HEK293 (cell line): ENCODE data around the gene LPP.

Source experiments
- CTCF ChIA-PET: fragments of 350-600 bp; formaldehyde crosslinking; extraction: SDS; loops from one replicate; lab custom pipeline; 2021; ENCODE audit warnings: antibody characterized with exemption; lab: Yijun Ruan, JAX
- POLR2A ChIA-PET: fragments of 300-600 bp; formaldehyde crosslinking; extraction: SDS; loops from one replicate; lab custom pipeline; 2020; ENCODE audit warnings: antibody characterized with exemption, inconsistent platforms; lab: Yijun Ruan, JAX
- H3K27ac ChIP-seq: fragments of 200-500 bp; sonication (Bioruptor generic); 2 replicates; pipeline ENCODE4 v1.5.1; 2014; ENCODE audit warnings: low read depth, low read length, control low read depth, inconsistent platforms; ENCODE audit errors: extremely low read depth
- H3K36me3 ChIP-seq, 2 experiments: fragments of 200-500 bp in 1 of 2; sonication (Bioruptor generic) in 1 of 2; 1 replicate in 1 of 2; 2 replicates in 1 of 2; pipeline ENCODE4 v1.5.1; 2014 to 2017; ENCODE audit warnings: inconsistent platforms in 2 of 2, low read length in 2 of 2; ENCODE audit not compliant: control insufficient read depth in 2 of 2, insufficient read depth in 1 of 2
- H3K4me1 ChIP-seq: fragments of 200-500 bp; sonication (Bioruptor generic); 2 replicates; pipeline ENCODE4 v1.5.1; 2014; ENCODE audit warnings: mild to moderate bottlenecking, low read length, inconsistent platforms; ENCODE audit not compliant: control insufficient read depth, insufficient read depth
- H3K4me3 ChIP-seq: 2 replicates; pipeline ENCODE4 v1.5.1; 2011; ENCODE audit warnings: low read depth, mild to moderate bottlenecking, control low read depth, low read length, moderate library complexity
- H3K9me3 ChIP-seq: fragments of 200-500 bp; sonication (Bioruptor generic); 2 replicates; pipeline ENCODE4 v1.5.1; 2014; ENCODE audit warnings: low read depth, low read length, inconsistent platforms; ENCODE audit not compliant: control insufficient read depth, insufficient read depth
- ATF2 ChIP-seq: fragments of 450-650 bp; formaldehyde crosslinking; IDR thresholded peaks from 2 replicates; pipeline ENCODE4 v1.5.1; 2016; ENCODE audit warnings: missing biosample characterization, missing genetic modification characterization, low read depth
- CTCF ChIP-seq: fragments of 450-650 bp; formaldehyde crosslinking; IDR thresholded peaks from 2 replicates; pipeline ENCODE4 v1.5.1; 2016; ENCODE audit warnings: missing biosample characterization, missing genetic modification characterization
- HIC1 ChIP-seq: fragments of 450-650 bp; formaldehyde crosslinking; IDR thresholded peaks from 2 replicates; pipeline ENCODE4 v1.5.1; 2016; ENCODE audit warnings: missing biosample characterization, missing genetic modification characterization
- OSR2 ChIP-seq: fragments of 450-650 bp; formaldehyde crosslinking; IDR thresholded peaks from 2 replicates; pipeline ENCODE4 v1.5.1; 2016; ENCODE audit warnings: missing biosample characterization, missing genetic modification characterization
- PBX3 ChIP-seq: sonication (generic); formaldehyde crosslinking; IDR thresholded peaks from 2 replicates; pipeline ENCODE4 v1.8.1; 2022; ENCODE audit warnings: mild to moderate bottlenecking, moderate library complexity, missing genetic modification reagents
- ZBTB10 ChIP-seq: fragments of 450-650 bp; formaldehyde crosslinking; IDR thresholded peaks from 2 replicates; pipeline ENCODE4 v1.5.1; 2016; ENCODE audit warnings: missing biosample characterization, missing genetic modification characterization
- ZBTB20 ChIP-seq: fragments of 450-650 bp; formaldehyde crosslinking; IDR thresholded peaks from 2 replicates; pipeline ENCODE4 v1.5.1; 2016; ENCODE audit warnings: missing biosample characterization, missing genetic modification characterization
- ZBTB7A ChIP-seq: fragments of 450-650 bp; formaldehyde crosslinking; IDR thresholded peaks from 2 replicates; pipeline ENCODE4 v1.5.1; 2016; ENCODE audit warnings: low read depth, missing biosample characterization, missing genetic modification characterization
- ZNF112 ChIP-seq: fragments of 450-650 bp; formaldehyde crosslinking; IDR thresholded peaks from 2 replicates; pipeline ENCODE4 v1.5.0; 2017; ENCODE audit warnings: missing biosample characterization, missing genetic modification characterization
- ZNF121 ChIP-seq: fragments of 450-650 bp; formaldehyde crosslinking; IDR thresholded peaks from 2 replicates; pipeline ENCODE4 v1.5.1; 2016; ENCODE audit warnings: missing biosample characterization, missing genetic modification characterization
- ZNF266 ChIP-seq: fragments of 450-650 bp; formaldehyde crosslinking; IDR thresholded peaks from 2 replicates; pipeline ENCODE4 v1.5.1; 2016; ENCODE audit warnings: missing biosample characterization, missing genetic modification characterization, low read depth
- ZNF302 ChIP-seq: fragments of 450-650 bp; formaldehyde crosslinking; IDR thresholded peaks from 2 replicates; pipeline ENCODE4 v1.5.1; 2016; ENCODE audit warnings: missing biosample characterization, missing genetic modification characterization, low read depth
- ZNF350 ChIP-seq: fragments of 450-650 bp; formaldehyde crosslinking; IDR thresholded peaks from 2 replicates; pipeline ENCODE4 v1.5.0; 2017; ENCODE audit warnings: missing biosample characterization, mild to moderate bottlenecking, missing genetic modification characterization
- ZNF423 ChIP-seq: fragments of 450-650 bp; formaldehyde crosslinking; IDR thresholded peaks from 2 replicates; pipeline ENCODE4 v1.5.1; 2016; ENCODE audit warnings: missing biosample characterization, missing genetic modification characterization
- ZNF555 ChIP-seq: fragments of 450-650 bp; formaldehyde crosslinking; conservative IDR thresholded peaks from 2 replicates; pipeline ENCODE4 v1.5.1; 2017; ENCODE audit warnings: missing biosample characterization, mild to moderate bottlenecking, missing genetic modification characterization, inconsistent platforms
- ZNF560 ChIP-seq: fragments of 450-650 bp; formaldehyde crosslinking; IDR thresholded peaks from 2 replicates; pipeline ENCODE4 v1.5.1; 2017; ENCODE audit warnings: missing biosample characterization, missing genetic modification characterization, borderline replicate concordance
- ZNF571 ChIP-seq: fragments of 450-650 bp; formaldehyde crosslinking; IDR thresholded peaks from 2 replicates; pipeline ENCODE4 v1.5.0; 2017; ENCODE audit warnings: missing biosample characterization, missing genetic modification characterization
- ZNF645 ChIP-seq: fragments of 450-650 bp; formaldehyde crosslinking; IDR thresholded peaks from 2 replicates; pipeline ENCODE4; 2016; ENCODE audit warnings: missing biosample characterization, missing genetic modification characterization
- ZNF664 ChIP-seq: fragments of 450-650 bp; formaldehyde crosslinking; IDR thresholded peaks from 2 replicates; pipeline ENCODE4 v1.5.1; 2016; ENCODE audit warnings: missing biosample characterization, missing genetic modification characterization
- ZNF776 ChIP-seq: fragments of 450-650 bp; formaldehyde crosslinking; IDR thresholded peaks from 2 replicates; pipeline ENCODE4 v1.5.0; 2017; ENCODE audit warnings: missing biosample characterization, missing genetic modification characterization, borderline replicate concordance

LPP gene

GRCh38 chr3:188338086-188338485, 184.1 kb downstream of the LPP start:
- Histone ChIP-seq H3K27ac (no peak overlapping the region), H3K36me3 (no peaks in the 10 kb centered on the region), H3K9me3 (no peaks in the 10 kb centered on the region), H3K4me1 (no peaks in the 10 kb centered on the region), H3K4me3 (no peak overlapping the region)
- ChIA-PET CTCF (interaction anchor here (0.7 kb wide), 1 partner anchor 24 kb away, joined by 3 read pairs; no protein-coding TSS in a partner anchor), POLR2A (no interaction called here)
- no peak for TF ChIP-seq OSR2 (tag by site-specific recombination)
- no peak for TF ChIP-seq ZNF776
- no peak for TF ChIP-seq ZNF571 (tag by site-specific recombination)
- TF ChIP-seq ZNF266 (tag by site-specific recombination) = no peak
- TF ChIP-seq ZNF645 = no peak
- no peak for TF ChIP-seq ZNF302 (tag by site-specific recombination)
- no peak for TF ChIP-seq ZNF112 (tag by site-specific recombination)
- TF ChIP-seq CTCF = no peak
- no peak for TF ChIP-seq ZBTB20 (tag by site-specific recombination)
- TF ChIP-seq ZNF121 (tag by site-specific recombination) = no peak
- no peak for TF ChIP-seq ATF2 (tag by site-specific recombination)
- TF ChIP-seq ZBTB10 (tag by site-specific recombination) = no peak
- TF ChIP-seq ZNF423 (tag by site-specific recombination) = no peak
- TF ChIP-seq ZNF664 (tag by site-specific recombination) = no peak
- TF ChIP-seq ZBTB7A (tag by site-specific recombination) = no peak
- TF ChIP-seq ZNF560 (tag by site-specific recombination) = no peak
- TF ChIP-seq ZNF555 (tag by site-specific recombination) = no peak
- no peak for TF ChIP-seq HIC1
- no peak for TF ChIP-seq PBX3 (CRISPR knock-in tag)
- TF ChIP-seq ZNF350 (tag by site-specific recombination) = no peak
